Left lobe of liver (tissue), 2 donors: ENCODE measurements around the gene PPP2CA. TPM values are rescaled to one million over a fixed set of nuclear protein-coding genes. Genes with fewer than 3 reads are reported as not detected.
"Not testable (repeated sequence)": the region's sequence is repeated elsewhere in the genome, so short reads cannot be mapped to it uniquely, and the experiment has no call there.

Source experiments
- ATAC-seq: fragments of 200-7000 bp; cut with Tn5 transposase; one replicate; pipeline ENCODE4 v1.9.1; 2020; ENCODE audit warnings: mild to moderate bottlenecking, moderate library complexity
- DNase-seq: peaks from one replicate; pipeline ENCODE4 v3.0.0-alpha.2; 2020; ENCODE audit warnings: low spot score
- total RNA-seq: library from RNA; stranded (reverse); gene quantifications from one replicate; pipeline ENCODE4 v1.2.1, GENCODE V29; 2021
- donor health status: DM: no; HTN: no; CAD: no; lungs with moderate emphysema.
- donor health status: DM: no; HTN: yes; CAD: no.

PPP2CA gene
- 60.5 TPM for total RNA-seq

- DNase-seq: peak; percentile 100
- ATAC-seq: peak; percentile 88
Measured at GRCh38 chr5:134225780-134226440, at the start of gene PPP2CA. TSS of gene PPP2CA (minus strand) at chr5:134226073. CDS start at chr5:134225861, 212 bp downstream.

GRCh38 chr5:134273642-134274395 lies 47.9 kb upstream of the PPP2CA start:
- DNase-seq: no peak
- ATAC-seq: no peak

GRCh38 chr5:134271059-134271458 lies 45.2 kb upstream of the PPP2CA start:
- ATAC-seq (no peak), DNase-seq (no peak)

- DNase-seq (no peak), ATAC-seq (no peak)
Measured at GRCh38 chr5:134268919-134269318, 43.0 kb upstream of the PPP2CA start.

GRCh38 chr5:134268019-134268601 lies 42.2 kb upstream of the PPP2CA start:
- ATAC-seq (no peak), DNase-seq (no peak)

GRCh38 chr5:134267366-134268018 lies 41.6 kb upstream of the PPP2CA start:
- no peak for ATAC-seq
- DNase-seq: no peak

- DNase-seq (no peak), ATAC-seq (no peak)
Measured at GRCh38 chr5:134263801-134264200, 37.9 kb upstream of the PPP2CA start.

GRCh38 chr5:134262629-134263028 lies 36.8 kb upstream of the PPP2CA start:
- not testable (repeated sequence) for DNase-seq, ATAC-seq

GRCh38 chr5:134258896-134259295 lies 33.0 kb upstream of the PPP2CA start:
- ATAC-seq: no peak

GRCh38 chr5:134257176-134257575 lies 31.3 kb upstream of the PPP2CA start:
- DNase-seq: no peak
- ATAC-seq: no peak

More at GRCh38 chr5:134258896-134259295, 33.0 kb upstream of the PPP2CA start:
- DNase-seq: no peak

GRCh38 chr5:134255418-134256150 lies 29.7 kb upstream of the PPP2CA start:
- DNase-seq (no peak), ATAC-seq (peak; percentile 18)

GRCh38 chr5:134253368-134254153 lies 27.7 kb upstream of the PPP2CA start:
- not testable (repeated sequence) for ATAC-seq, DNase-seq

- ATAC-seq (no peak), DNase-seq (no peak)
Measured at GRCh38 chr5:134252671-134253070, 26.8 kb upstream of the PPP2CA start.

- DNase-seq (no peak), ATAC-seq (no peak)
Measured at GRCh38 chr5:134250949-134251348, 25.1 kb upstream of the PPP2CA start.

- no peak for DNase-seq
- peak; percentile 46 for ATAC-seq
Measured at GRCh38 chr5:134249469-134250379, 23.9 kb upstream of the PPP2CA start.

GRCh38 chr5:134248256-134248655 lies 22.4 kb upstream of the PPP2CA start:
- no peak for ATAC-seq
- DNase-seq: no peak

GRCh38 chr5:134247428-134248224 lies 21.8 kb upstream of the PPP2CA start:
- DNase-seq (no peak), ATAC-seq (no peak)
